Endothelial cell of umbilical vein (primary cell): ENCODE measurements around the gene DUSP5. TPM values are rescaled to one million over a fixed set of nuclear protein-coding genes. Genes with fewer than 3 reads are reported as not detected.

Experiments
- BruUV-seq: library from RNA; stranded (reverse); fragments of 400-500 nt; replicated peaks from 2 replicates; lab custom pipeline; 2021; lab: Mats Ljungman, UMichigan
- CTCF ChIA-PET: fragments of 300-600, 350-600 bp; sonication (Branson Sonifier 250); formaldehyde crosslinking; loops from one replicate; lab custom pipeline; 2021; ENCODE audit warnings: antibody characterized with exemption, inconsistent platforms; lab: Charles Lee
- POLR2A ChIA-PET: fragments of 300-600, 350-600 bp; sonication (Branson Sonifier 250); formaldehyde crosslinking; loops from one replicate; lab custom pipeline; 2021; ENCODE audit warnings: antibody characterized with exemption, inconsistent platforms; lab: Charles Lee
- DNase-seq: peaks from one replicate; pipeline ENCODE4 v3.0.0-alpha.2; 2011; ENCODE audit warnings: low read depth, low spot score
- FAIRE-seq: peaks from 2 replicates; lab custom pipeline; 2011; peaks lifted over from hg19 to GRCh38; lab: Jason Lieb, UNC
- H2AFZ ChIP-seq: 2 replicates; pipeline ENCODE4 v1.6.0; 2012; ENCODE audit warnings: low read depth, low read length, control low read depth, inconsistent platforms
- H3K27ac ChIP-seq: 2 replicates; pipeline ENCODE4 v1.5.1; 2011; ENCODE audit warnings: low read depth, mild to moderate bottlenecking, control low read depth, low read length, moderate library complexity; ENCODE audit not compliant: insufficient read depth
- H3K27me3 ChIP-seq, 2 experiments: 2 replicates each; pipeline versions ENCODE4 v1.6.0 to v1.6.1; 2011; ENCODE audit warnings: low read length in 2 of 2, mixed read lengths in 1 of 2; ENCODE audit not compliant: control insufficient read depth in 2 of 2, insufficient read depth in 2 of 2
- H3K36me3 ChIP-seq, 2 experiments: 2 replicates in 1 of 2; 3 replicates in 1 of 2; pipeline ENCODE4 v1.5.1; 2011; ENCODE audit warnings: low read length in 2 of 2, mild to moderate bottlenecking in 1 of 2, moderate library complexity in 1 of 2; ENCODE audit not compliant: control insufficient read depth in 2 of 2, insufficient read depth in 2 of 2; ENCODE audit errors: extremely low read depth in 1 of 2
- H3K4me1 ChIP-seq: 3 replicates; pipeline ENCODE4 v1.5.1; 2011; ENCODE audit warnings: mild to moderate bottlenecking, low read length; ENCODE audit not compliant: control insufficient read depth, insufficient read depth; ENCODE audit errors: extremely low read depth
- H3K4me2 ChIP-seq: 2 replicates; pipeline ENCODE4 v1.6.1; 2011; ENCODE audit warnings: low read length, control low read depth, mixed read lengths; ENCODE audit not compliant: insufficient read depth
- H3K4me3 ChIP-seq, 3 experiments: fragments of 200-600 bp in 1 of 3; sonication (generic), shearing (Covaris generic) in 1 of 3; replicated peaks in 1 of 3; 2 replicates each; pipeline ENCODE4 v1.5.1; 2011 to 2016; ENCODE audit warnings: control low read depth in 3 of 3, low read length in 3 of 3, mild to moderate bottlenecking in 2 of 3, inconsistent platforms in 1 of 3, low read depth in 1 of 3, moderate library complexity in 1 of 3; ENCODE audit not compliant: insufficient read depth in 1 of 3
- H3K79me2 ChIP-seq: 2 replicates; pipeline ENCODE4 v1.6.0; 2012; ENCODE audit warnings: low read length, inconsistent platforms; ENCODE audit not compliant: control insufficient read depth, insufficient read depth
- H3K9ac ChIP-seq: replicated peaks from 2 replicates; pipeline ENCODE3; 2011; ENCODE audit warnings: low read length, control low read depth; ENCODE audit not compliant: insufficient read depth; ENCODE audit errors: extremely low read depth
- H3K9me1 ChIP-seq: replicated peaks from 3 replicates; pipeline ENCODE4 v1.6.0; 2011; ENCODE audit warnings: mild to moderate bottlenecking, low read length; ENCODE audit not compliant: control insufficient read depth, insufficient read depth; ENCODE audit errors: extremely low read depth
- H3K9me3 ChIP-seq: replicated peaks from 2 replicates; pipeline ENCODE4 v1.5.1; 2012; ENCODE audit warnings: low read length, inconsistent platforms; ENCODE audit not compliant: control insufficient read depth, insufficient read depth
- H4K20me1 ChIP-seq: replicated peaks from 2 replicates; pipeline ENCODE3; 2011; ENCODE audit warnings: mild to moderate bottlenecking, low read length; ENCODE audit not compliant: control insufficient read depth, insufficient read depth; ENCODE audit errors: extremely low read depth
- EZH2 ChIP-seq: IDR thresholded peaks from 2 replicates; pipeline ENCODE4 v1.6.1; 2012; ENCODE audit warnings: borderline replicate concordance, low read depth, mild to moderate bottlenecking, moderate library complexity, low read length, inconsistent platforms; ENCODE audit not compliant: severe bottlenecking
- FOS ChIP-seq: IDR thresholded peaks from 2 replicates; pipeline ENCODE4 v1.6.1; 2011; ENCODE audit warnings: mild to moderate bottlenecking, low read length, moderate library complexity, borderline replicate concordance; ENCODE audit not compliant: insufficient read depth
- GATA2 ChIP-seq: IDR thresholded peaks from 2 replicates; pipeline ENCODE4 v1.7.0; 2011; ENCODE audit warnings: low read depth, mild to moderate bottlenecking, moderate library complexity, mixed read lengths, low read length; ENCODE audit not compliant: insufficient read length, insufficient read depth
- JUN ChIP-seq: IDR thresholded peaks from 2 replicates; pipeline ENCODE4 v1.6.1; 2011; ENCODE audit warnings: borderline replicate concordance, low read depth; ENCODE audit not compliant: insufficient read length, insufficient read depth
- MYC ChIP-seq: IDR thresholded peaks from one replicate; pipeline ENCODE4 v1.6.1; 2011; ENCODE audit warnings: mild to moderate bottlenecking, low read depth, low read length
- POLR2A ChIP-seq: IDR thresholded peaks from 2 replicates; pipeline ENCODE4 v1.6.1; 2012; ENCODE audit warnings: low read depth, mild to moderate bottlenecking, control low read depth, low read length
- POLR2AphosphoS5 ChIP-seq: IDR thresholded peaks from 2 replicates; pipeline ENCODE4 v1.6.1; 2012; ENCODE audit warnings: low read depth, mild to moderate bottlenecking, control low read depth, low read length, moderate library complexity; ENCODE audit not compliant: insufficient read depth
- dilution Hi-C: fragments of 300-500 bp; cut with MboI; formaldehyde crosslinking; loops from one replicate; pipeline ENCODE4 v1.15.0; 2019; ENCODE audit warnings: low sequenced_read_pairs; ENCODE audit not compliant: extremely low pct_ligation_motif_present
- intact Hi-C: fragments of 100-400 bp; cut with micrococcal nuclease; formaldehyde crosslinking; loops from one replicate; pipeline ENCODE4 v1.10.0; 2022
- polyA plus RNA-seq, 4 experiments: library from polyadenylated mRNA; depleted of rRNA in 3 of 4; stranded (reverse) in 3 of 4; unstranded in 1 of 4; fragments of >200 nt; gene quantifications; 2 replicates each; pipeline versions ENCODE4 v1.2.1 to v1.2.3, GENCODE V29; 2011 to 2012; ENCODE audit warnings: missing spikeins in 1 of 4
- total RNA-seq: library from RNA; stranded (reverse); gene quantifications from 2 replicates; pipeline ENCODE4 v1.2.3, GENCODE V29; 2021
- TF ChIP-seq, protein P1 (sequence below), 2 donors: IDR thresholded peaks; 1 replicate in 1 of 2; 2 replicates in 1 of 2; pipeline ENCODE4 v1.5.1; 2011; ENCODE audit warnings: low read length in 2 of 2, mild to moderate bottlenecking in 2 of 2, moderate library complexity in 2 of 2, control low read depth in 1 of 2, inconsistent platforms in 1 of 2, low read depth in 1 of 2; ENCODE audit not compliant: insufficient read depth in 1 of 2; ENCODE audit errors: extremely low read depth in 1 of 2
- TF ChIP-seq, protein P2 (sequence below): IDR thresholded peaks from 2 replicates; pipeline ENCODE4 v1.6.1; 2011; ENCODE audit not compliant: insufficient read depth, insufficient read length

The DUSP5 gene
- total and polyA plus RNA-seq, 2 donors (not counting 3 experiments of a cell fraction or from before 2014, with no cell fraction given) = 12.2 to 25.2 TPM

GRCh38 chr10:110480387-110480786, 17.3 kb upstream of the DUSP5 start:
- DNase-seq (no peak), FAIRE-seq (no peak)
- no peak overlapping the region for H3K9ac ChIP-seq
- dilution Hi-C loops = no loop called here
- TF ChIP-seq, protein P1, sequence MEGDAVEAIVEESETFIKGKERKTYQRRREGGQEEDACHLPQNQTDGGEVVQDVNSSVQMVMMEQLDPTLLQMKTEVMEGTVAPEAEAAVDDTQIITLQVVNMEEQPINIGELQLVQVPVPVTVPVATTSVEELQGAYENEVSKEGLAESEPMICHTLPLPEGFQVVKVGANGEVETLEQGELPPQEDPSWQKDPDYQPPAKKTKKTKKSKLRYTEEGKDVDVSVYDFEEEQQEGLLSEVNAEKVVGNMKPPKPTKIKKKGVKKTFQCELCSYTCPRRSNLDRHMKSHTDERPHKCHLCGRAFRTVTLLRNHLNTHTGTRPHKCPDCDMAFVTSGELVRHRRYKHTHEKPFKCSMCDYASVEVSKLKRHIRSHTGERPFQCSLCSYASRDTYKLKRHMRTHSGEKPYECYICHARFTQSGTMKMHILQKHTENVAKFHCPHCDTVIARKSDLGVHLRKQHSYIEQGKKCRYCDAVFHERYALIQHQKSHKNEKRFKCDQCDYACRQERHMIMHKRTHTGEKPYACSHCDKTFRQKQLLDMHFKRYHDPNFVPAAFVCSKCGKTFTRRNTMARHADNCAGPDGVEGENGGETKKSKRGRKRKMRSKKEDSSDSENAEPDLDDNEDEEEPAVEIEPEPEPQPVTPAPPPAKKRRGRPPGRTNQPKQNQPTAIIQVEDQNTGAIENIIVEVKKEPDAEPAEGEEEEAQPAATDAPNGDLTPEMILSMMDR (IDR thresholded peaks at IDR 0.05; ENCODE audit: extremely low read depth in 1 of 2, insufficient read depth in 1 of 2, low read depth in 1 of 2, low read length in 2 of 2) = no peak
- TF ChIP-seq FOS (no peak), POLR2A (no peak), MYC (no peak), EZH2 (no peak), JUN (no peak), POLR2AphosphoS5 (no peak), GATA2 (no peak)
- TF ChIP-seq, protein P2, sequence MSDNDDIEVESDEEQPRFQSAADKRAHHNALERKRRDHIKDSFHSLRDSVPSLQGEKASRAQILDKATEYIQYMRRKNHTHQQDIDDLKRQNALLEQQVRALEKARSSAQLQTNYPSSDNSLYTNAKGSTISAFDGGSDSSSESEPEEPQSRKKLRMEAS = no peak
- H4K20me1 ChIP-seq = no peaks in the 10 kb centered on the region
- POLR2A ChIA-PET = no interaction called here
- intact Hi-C loops = no loop called here
- H3K79me2 ChIP-seq = no peaks in the 10 kb centered on the region
- H3K27me3 ChIP-seq = no peaks in the 10 kb centered on the region
- no TSS peak for BruUV-seq
- no peak overlapping the region for H3K4me2 ChIP-seq
- no peaks in the 10 kb centered on the region for H3K9me1 ChIP-seq
- no peak overlapping the region for H3K4me3 ChIP-seq
- H3K27ac ChIP-seq = no peak overlapping the region
- peaks cover 6% of the 10 kb centered on the region for H3K4me1 ChIP-seq
- no peak overlapping the region for H2AFZ ChIP-seq
- no peaks in the 10 kb centered on the region for H3K36me3 ChIP-seq
- CTCF ChIA-PET = no interaction called here
- no peaks in the 10 kb centered on the region for H3K9me3 ChIP-seq
